Effector memory CD8-positive, alpha-beta T cell (primary cell): ENCODE data around the gene TXNRD1.
"Not testable (repeated sequence)": the region's sequence is repeated elsewhere in the genome, so short reads cannot be mapped to it uniquely, and the experiment has no call there.

Experiments
- ATAC-seq: fragments of 150-1000 bp; cut with Tn5 transposase; replicated peaks from 2 replicates; pipeline ENCODE4 v1.10.0; 2021; ENCODE audit warnings: mild to moderate bottlenecking, moderate library complexity
- DNase-seq, 3 experiments: peaks; one replicate each; pipeline ENCODE4 v3.0.0; 2021
- H3K27ac Mint-ChIP-seq, 2 donors: one replicate each; pipeline ENCODE4 v1.8.0; 2022; ENCODE audit warnings: mild to moderate bottlenecking in 2 of 2, mixed read lengths in 2 of 2, moderate library complexity in 2 of 2
- H3K27me3 Mint-ChIP-seq, 2 donors: one replicate each; pipeline ENCODE4 v1.8.0; 2022; ENCODE audit warnings: mixed read lengths in 2 of 2
- H3K36me3 Mint-ChIP-seq: one replicate; pipeline ENCODE4 v1.8.0; 2022; ENCODE audit warnings: mild to moderate bottlenecking, moderate library complexity, mixed read lengths; ENCODE audit not compliant: insufficient read depth
- H3K4me1 Mint-ChIP-seq, 2 donors: one replicate each; pipeline ENCODE4 v1.8.0; 2022; ENCODE audit warnings: low read depth in 2 of 2, mixed read lengths in 2 of 2
- H3K4me3 Mint-ChIP-seq, 2 donors: one replicate each; pipeline ENCODE4 v1.8.0; 2022; ENCODE audit warnings: mild to moderate bottlenecking in 2 of 2, mixed read lengths in 2 of 2, moderate library complexity in 2 of 2
- H3K9me3 Mint-ChIP-seq, 2 donors: one replicate each; pipeline ENCODE4 v1.8.0; 2022; ENCODE audit warnings: mixed read lengths in 2 of 2

Gene TXNRD1

GRCh38 chr12:104285740-104286515 lies 70.3 kb downstream of the TXNRD1 start:
- H3K27me3 Mint-ChIP-seq = peaks cover 0 to 10% of the 10 kb centered on the region in 2 donors
- H3K36me3 Mint-ChIP-seq = peaks cover 19% of the 10 kb centered on the region
- ATAC-seq = no peak
- H3K9me3 Mint-ChIP-seq = no peaks in the 10 kb centered on the region
- H3K4me3 Mint-ChIP-seq = peak overlapping the region; percentile 95 to 97
- H3K4me1 Mint-ChIP-seq = peaks cover 27 to 30% of the 10 kb centered on the region in 2 donors
- peak overlapping the region; percentile 91 to 98 for H3K27ac Mint-ChIP-seq
- no peak for DNase-seq

GRCh38 chr12:104286516-104287482 lies 71.2 kb downstream of the TXNRD1 start:
- peak; percentile 83 for ATAC-seq
- peak; percentile 86 to 87 (median 86) for DNase-seq
- Mint-ChIP-seq H3K9me3 (no peaks in the 10 kb centered on the region), H3K27me3 (peaks cover 0 to 2% of the 10 kb centered on the region in 2 donors), H3K27ac (peak overlapping the region; percentile 91 to 98), H3K4me1 (peaks cover 27 to 30% of the 10 kb centered on the region in 2 donors), H3K36me3 (peaks cover 27% of the 10 kb centered on the region), H3K4me3 (peak overlapping the region; percentile 95 to 97)

DNA sequence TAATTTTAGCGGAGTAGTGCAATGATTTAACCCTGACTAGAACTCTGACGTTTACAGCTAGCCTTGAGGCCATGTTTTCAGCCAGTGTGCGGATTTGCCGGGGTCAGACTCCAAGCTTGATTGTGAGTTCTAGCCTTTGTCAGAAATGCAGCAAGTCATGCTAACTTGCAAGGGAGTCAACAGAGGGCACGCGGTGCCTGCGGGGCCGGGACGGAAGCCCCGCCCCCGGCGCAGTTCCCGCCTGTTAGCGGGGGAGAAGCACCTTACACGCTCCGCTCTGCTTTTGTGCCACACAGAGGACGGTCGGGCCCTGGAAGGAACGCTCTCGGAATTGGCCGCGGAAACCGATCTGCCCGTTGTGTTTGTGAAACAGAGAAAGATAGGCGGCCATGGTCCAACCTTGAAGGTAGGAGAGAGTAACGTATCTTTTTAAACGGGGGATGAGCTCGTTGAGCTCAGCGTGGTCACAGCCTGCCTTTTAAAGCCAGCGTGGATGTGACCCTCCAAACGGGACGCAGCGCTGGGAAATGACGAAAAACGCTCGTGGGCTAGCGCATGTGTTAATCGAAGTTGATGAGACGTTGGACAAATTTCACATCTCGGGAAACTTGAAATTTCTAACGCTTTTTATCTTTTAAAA lies 73.2 kb downstream of the TXNRD1 start:
- Mint-ChIP-seq H3K27ac (peak overlapping the region; percentile 94 to 98), H3K36me3 (peaks cover 40% of the 10 kb centered on the region), H3K27me3 (no peaks in the 10 kb centered on the region), H3K4me3 (peak overlapping the region; percentile 95 to 97), H3K9me3 (no peaks in the 10 kb centered on the region), H3K4me1 (peaks cover 33 to 38% of the 10 kb centered on the region in 2 donors)
- DNase-seq (peak; percentile 75 to 78 (median 75)), ATAC-seq (peak; percentile 70)

- H3K4me1 Mint-ChIP-seq = peaks cover 33 to 41% of the 10 kb centered on the region in 2 donors
- H3K4me3 Mint-ChIP-seq = peak overlapping the region in 1 of 2 donors; percentile 27
- H3K27ac Mint-ChIP-seq = no peak overlapping the region
- DNase-seq (no peak), ATAC-seq (no peak)
- H3K9me3 Mint-ChIP-seq = no peaks in the 10 kb centered on the region
- H3K36me3 Mint-ChIP-seq = peaks cover 47% of the 10 kb centered on the region
- H3K27me3 Mint-ChIP-seq = no peaks in the 10 kb centered on the region
These were observed 74.7 kb downstream of the TXNRD1 start for GRCh38 chr12:104290320-104290719.

- Mint-ChIP-seq H3K9me3 (no peaks in the 10 kb centered on the region), H3K4me1 (peaks cover 37 to 42% of the 10 kb centered on the region in 2 donors), H3K27ac (no peak overlapping the region), H3K36me3 (peaks cover 47% of the 10 kb centered on the region), H3K27me3 (no peaks in the 10 kb centered on the region), H3K4me3 (peak overlapping the region in 1 of 2 donors; percentile 27)
- ATAC-seq = no peak
- no peak for DNase-seq
These were observed 75.3 kb downstream of the TXNRD1 start for GRCh38 chr12:104290855-104291254.

- Mint-ChIP-seq H3K9me3 (no peaks in the 10 kb centered on the region), H3K4me1 (peaks cover 32 to 41% of the 10 kb centered on the region in 2 donors), H3K27ac (no peak overlapping the region), H3K4me3 (no peak overlapping the region), H3K27me3 (no peaks in the 10 kb centered on the region), H3K36me3 (peaks cover 46% of the 10 kb centered on the region)
- no peak for DNase-seq
- ATAC-seq = no peak
These were observed 76.4 kb downstream of the TXNRD1 start for GRCh38 chr12:104291867-104292524.

GRCh38 chr12:104292872-104293794 lies 77.6 kb downstream of the TXNRD1 start:
- H3K36me3 Mint-ChIP-seq = peaks cover 45% of the 10 kb centered on the region
- H3K4me3 Mint-ChIP-seq = no peak overlapping the region
- peaks cover 26 to 36% of the 10 kb centered on the region in 2 donors for H3K4me1 Mint-ChIP-seq
- no peaks in the 10 kb centered on the region for H3K27me3 Mint-ChIP-seq
- no peak for ATAC-seq
- no peak for DNase-seq
- H3K27ac Mint-ChIP-seq = no peak overlapping the region
- H3K9me3 Mint-ChIP-seq = no peaks in the 10 kb centered on the region

DNA sequence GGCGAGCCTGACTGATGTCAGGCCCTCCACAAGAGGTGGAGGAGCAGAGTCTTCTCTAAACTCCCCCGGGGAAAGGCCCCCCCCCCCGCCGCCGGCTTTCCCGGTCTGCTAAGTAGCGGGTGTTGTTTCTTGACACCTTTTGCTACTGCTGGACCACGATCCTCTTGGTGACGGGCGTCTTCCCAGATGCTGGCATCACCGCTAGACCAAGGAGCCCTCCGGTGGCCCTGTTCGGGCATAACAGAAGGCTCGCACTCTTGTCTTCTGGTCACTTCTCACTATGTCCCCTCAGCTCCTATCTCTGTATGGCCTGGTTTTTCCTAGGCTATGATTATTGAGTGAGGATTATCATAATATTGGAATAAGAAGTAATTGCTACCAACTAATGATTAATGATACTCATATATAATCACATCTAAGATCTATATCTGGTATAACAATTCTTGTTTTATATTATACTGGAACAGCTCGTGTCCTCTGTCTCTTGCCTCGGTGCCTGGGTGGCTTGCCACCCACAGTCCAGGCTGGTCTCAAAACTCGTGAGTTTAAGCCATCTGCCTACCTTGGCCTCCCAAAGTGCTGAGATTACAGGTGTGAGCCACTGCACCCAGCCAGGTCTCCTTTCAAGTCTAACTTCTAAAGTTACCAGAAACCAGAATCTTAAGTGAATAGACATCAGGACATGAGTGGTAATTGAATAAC lies 78.7 kb downstream of the TXNRD1 start:
- DNase-seq, H3K4me3 Mint-ChIP-seq, H3K27me3 Mint-ChIP-seq, ATAC-seq, H3K27ac Mint-ChIP-seq, H3K9me3 Mint-ChIP-seq: not testable (repeated sequence)
- peaks cover 41% of the 10 kb centered on the region for H3K36me3 Mint-ChIP-seq
- peaks cover 16 to 27% of the 10 kb centered on the region in 2 donors for H3K4me1 Mint-ChIP-seq

DNA sequence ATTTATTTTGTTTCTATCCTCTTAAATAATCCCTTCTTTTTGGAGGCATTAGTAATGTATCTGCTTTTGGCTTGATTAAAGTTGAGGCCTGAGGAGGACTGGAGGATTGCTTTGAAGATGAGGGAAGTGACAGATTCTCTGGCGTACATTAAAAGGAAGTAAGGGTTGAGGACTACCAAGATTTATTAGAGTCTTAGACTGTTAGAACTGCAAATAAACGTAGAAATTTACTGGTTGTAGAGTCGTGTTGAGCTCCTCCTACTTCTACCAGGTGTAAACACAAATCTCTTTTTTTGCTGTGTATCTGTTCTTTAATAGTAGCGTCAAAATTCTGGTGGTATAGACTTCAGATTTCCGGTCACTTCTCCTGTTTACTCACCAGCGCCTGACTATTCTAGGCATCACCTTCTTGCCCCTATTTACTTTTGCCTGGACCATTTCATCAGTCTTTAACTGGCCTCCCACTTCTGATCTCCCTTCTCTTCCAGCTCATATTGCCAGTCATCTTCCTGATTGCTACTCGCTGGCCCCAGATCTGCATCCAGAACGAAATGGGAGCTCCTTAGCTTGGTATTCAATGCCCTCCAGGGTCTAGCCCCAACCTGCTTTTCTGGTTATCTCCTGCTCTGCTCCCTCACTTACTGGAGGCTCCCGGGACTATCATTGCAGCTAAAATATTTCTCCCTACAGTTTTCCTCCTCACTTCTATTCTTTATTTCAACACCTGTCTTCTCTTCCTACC lies 79.5 kb downstream of the TXNRD1 start:
- Mint-ChIP-seq H3K27ac (no peak overlapping the region), H3K36me3 (peaks cover 41% of the 10 kb centered on the region), H3K9me3 (no peaks in the 10 kb centered on the region), H3K27me3 (no peaks in the 10 kb centered on the region), H3K4me1 (peaks cover 18 to 32% of the 10 kb centered on the region in 2 donors), H3K4me3 (no peak overlapping the region)
- DNase-seq = no peak
- ATAC-seq = no peak

DNA sequence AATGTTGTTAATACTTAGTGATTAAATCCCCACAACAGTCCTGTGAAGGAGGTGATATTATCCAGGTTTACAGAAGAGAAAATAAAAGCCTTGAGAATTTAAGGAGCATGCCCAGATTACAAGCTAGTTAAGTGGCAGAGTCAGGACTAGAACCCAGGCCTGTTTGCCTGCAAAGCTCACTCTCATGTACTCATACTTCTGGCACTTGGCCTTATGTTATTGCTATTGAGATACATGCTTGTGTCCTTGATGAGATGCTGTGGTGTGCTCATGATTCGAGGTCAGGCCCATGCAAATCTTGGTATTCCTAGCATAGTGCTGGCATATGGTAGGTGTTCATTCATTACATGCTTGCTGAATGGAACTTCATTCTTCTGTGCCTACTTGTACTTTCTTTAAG lies 80.4 kb downstream of the TXNRD1 start:
- ATAC-seq (no peak), DNase-seq (no peak)
- H3K27ac Mint-ChIP-seq = no peak overlapping the region
- peaks cover 38% of the 10 kb centered on the region for H3K36me3 Mint-ChIP-seq
- H3K4me3 Mint-ChIP-seq = no peak overlapping the region
- H3K4me1 Mint-ChIP-seq = peaks cover 18 to 33% of the 10 kb centered on the region in 2 donors
- no peaks in the 10 kb centered on the region for H3K9me3 Mint-ChIP-seq
- H3K27me3 Mint-ChIP-seq = no peaks in the 10 kb centered on the region

DNA sequence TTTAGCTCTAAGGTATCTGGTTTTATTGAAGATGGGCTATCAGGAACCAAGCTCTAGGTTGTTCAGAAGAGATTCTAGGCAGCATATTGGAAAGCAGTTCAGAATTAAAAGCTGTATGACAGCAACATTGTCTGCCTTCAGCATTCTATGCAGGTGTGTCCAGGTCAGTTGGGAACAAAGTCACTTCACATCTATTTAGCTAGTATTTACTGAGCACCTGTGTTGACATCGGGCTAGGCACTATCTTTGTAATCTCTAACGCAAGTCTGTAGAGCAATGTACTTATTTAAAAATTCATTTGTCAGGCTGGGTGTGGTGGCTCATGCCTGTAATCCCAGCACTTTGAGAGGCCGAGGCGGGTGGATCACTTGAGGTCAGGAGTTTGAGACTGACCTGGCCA lies 81.1 kb downstream of the TXNRD1 start:
- Mint-ChIP-seq H3K27me3 (no peaks in the 10 kb centered on the region), H3K9me3 (no peaks in the 10 kb centered on the region), H3K4me1 (peaks cover 18 to 33% of the 10 kb centered on the region in 2 donors), H3K36me3 (peaks cover 31% of the 10 kb centered on the region), H3K4me3 (peak overlapping the region in 1 of 2 donors; percentile 15), H3K27ac (no peak overlapping the region)
- no peak for ATAC-seq
- no peak for DNase-seq
